ENCODE measurements around the gene TDRD7. TPM values are rescaled to one million over a fixed set of nuclear protein-coding genes. Genes with fewer than 3 reads are reported as not detected.
A peak's percentile ranks its signal among the peaks of the same experiment; 100 is the strongest.

Gene TDRD7
- total RNA-seq, 3 donors from 2014 or later: 31.1 to 36.6 (median 33.4) TPM

DNA sequence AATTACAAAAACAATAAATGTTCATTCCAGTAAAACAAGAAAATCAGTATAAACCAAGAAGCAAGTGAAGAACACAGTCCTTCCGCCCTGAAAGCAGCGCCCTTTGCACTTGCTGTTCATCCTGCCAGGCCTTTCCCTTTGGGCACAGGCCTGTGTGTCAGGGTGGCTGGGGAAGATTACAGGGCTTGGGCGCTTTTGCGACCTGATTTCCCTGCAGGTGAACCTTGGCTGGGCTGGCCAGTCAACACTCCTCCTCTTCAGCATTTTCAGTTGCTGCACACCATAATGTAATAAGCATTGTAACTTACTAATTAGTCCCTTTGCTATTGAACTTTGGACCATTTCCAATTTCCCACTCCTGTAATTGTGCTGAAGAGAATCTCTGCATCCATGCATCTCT is 38.6 kb upstream of the TDRD7 start:
- peak; percentile 88 for ATAC-seq
- H3K9me3 ChIP-seq: no peaks in the 10 kb centered on the region
- H3K36me3 ChIP-seq (ENCODE audit: low read depth): no peaks in the 10 kb centered on the region
- H3K4me1 ChIP-seq (ENCODE audit: low read depth): peaks cover 3% of the 10 kb centered on the region
- peak in 2 of 3 donors; percentile 28 to 44 for DNase-seq
- H3K4me3 ChIP-seq: no peak overlapping the region
- TF ChIP-seq, protein P1, sequence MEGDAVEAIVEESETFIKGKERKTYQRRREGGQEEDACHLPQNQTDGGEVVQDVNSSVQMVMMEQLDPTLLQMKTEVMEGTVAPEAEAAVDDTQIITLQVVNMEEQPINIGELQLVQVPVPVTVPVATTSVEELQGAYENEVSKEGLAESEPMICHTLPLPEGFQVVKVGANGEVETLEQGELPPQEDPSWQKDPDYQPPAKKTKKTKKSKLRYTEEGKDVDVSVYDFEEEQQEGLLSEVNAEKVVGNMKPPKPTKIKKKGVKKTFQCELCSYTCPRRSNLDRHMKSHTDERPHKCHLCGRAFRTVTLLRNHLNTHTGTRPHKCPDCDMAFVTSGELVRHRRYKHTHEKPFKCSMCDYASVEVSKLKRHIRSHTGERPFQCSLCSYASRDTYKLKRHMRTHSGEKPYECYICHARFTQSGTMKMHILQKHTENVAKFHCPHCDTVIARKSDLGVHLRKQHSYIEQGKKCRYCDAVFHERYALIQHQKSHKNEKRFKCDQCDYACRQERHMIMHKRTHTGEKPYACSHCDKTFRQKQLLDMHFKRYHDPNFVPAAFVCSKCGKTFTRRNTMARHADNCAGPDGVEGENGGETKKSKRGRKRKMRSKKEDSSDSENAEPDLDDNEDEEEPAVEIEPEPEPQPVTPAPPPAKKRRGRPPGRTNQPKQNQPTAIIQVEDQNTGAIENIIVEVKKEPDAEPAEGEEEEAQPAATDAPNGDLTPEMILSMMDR (IDR thresholded peaks at IDR 0.05): no peak
- intact Hi-C loops (cut with DNase I, micrococcal nuclease): no loop called here

DNA sequence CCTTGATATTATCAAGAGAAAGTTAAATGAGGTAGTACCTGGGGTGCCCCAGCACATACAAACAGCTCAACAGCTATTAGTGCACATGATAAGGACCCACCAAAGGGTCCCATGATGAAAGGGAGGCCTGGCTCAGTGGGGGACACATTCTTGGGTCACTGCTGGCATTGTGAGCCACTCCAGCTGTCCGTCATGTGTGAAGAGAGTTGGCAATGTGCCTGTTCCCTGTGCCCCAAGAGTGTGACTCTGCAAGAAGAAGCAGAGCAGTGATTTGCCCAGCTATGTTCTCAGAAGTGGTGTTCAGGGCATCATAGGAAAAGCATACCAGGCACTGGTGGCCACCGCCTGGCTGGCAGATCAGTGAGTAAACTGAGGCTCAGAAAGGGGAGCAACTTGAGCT is 37.1 kb upstream of the TDRD7 start:
- intact Hi-C loops (cut with DNase I, micrococcal nuclease): no loop called here
- Histone ChIP-seq H3K4me1 (ENCODE audit: low read depth) (peaks cover 3% of the 10 kb centered on the region), H3K9me3 (no peaks in the 10 kb centered on the region), H3K4me3 (no peak overlapping the region), H3K36me3 (ENCODE audit: low read depth) (no peaks in the 10 kb centered on the region)
- DNase-seq: no peak
- TF ChIP-seq, protein P1 (IDR thresholded peaks at IDR 0.05): no peak
- ATAC-seq: no peak

DNA sequence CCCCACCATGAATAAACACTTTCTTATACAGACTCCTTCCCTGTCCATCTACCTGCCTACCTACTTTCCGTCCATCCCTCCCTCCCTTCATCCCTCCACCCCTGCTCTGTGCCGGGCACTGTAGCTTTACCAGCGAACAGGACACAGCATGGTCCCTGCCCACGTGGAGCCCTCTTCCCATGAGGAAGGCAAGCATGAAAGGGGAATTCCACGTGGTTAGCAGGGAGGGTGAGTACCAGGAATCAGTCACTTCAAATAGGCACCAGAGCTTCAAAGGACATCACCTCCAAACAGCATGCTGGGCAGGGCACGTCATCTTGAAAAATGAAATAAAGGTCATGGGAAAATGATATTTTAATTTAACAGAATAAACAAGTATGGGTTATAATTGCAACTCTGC is 35.0 kb upstream of the TDRD7 start:
- no peak for ATAC-seq
- H3K4me1 ChIP-seq (ENCODE audit: low read depth): peaks cover 3% of the 10 kb centered on the region
- no peak for DNase-seq
- H3K4me3 ChIP-seq: no peak overlapping the region
- H3K9me3 ChIP-seq: no peaks in the 10 kb centered on the region
- H3K36me3 ChIP-seq (ENCODE audit: low read depth): no peaks in the 10 kb centered on the region
- intact Hi-C loops (cut with DNase I, micrococcal nuclease): no loop called here
- TF ChIP-seq, protein P1 (IDR thresholded peaks at IDR 0.05): no peak

- ATAC-seq (peak; percentile 62), DNase-seq (no peak)
- no peak overlapping the region for H3K4me3 ChIP-seq
- H3K36me3 ChIP-seq (ENCODE audit: low read depth): no peaks in the 10 kb centered on the region
- TF ChIP-seq, protein P1 (IDR thresholded peaks at IDR 0.05): no peak
- peaks cover 17% of the 10 kb centered on the region for H3K4me1 ChIP-seq (ENCODE audit: low read depth)
- no peaks in the 10 kb centered on the region for H3K9me3 ChIP-seq
- intact Hi-C loops (cut with DNase I, micrococcal nuclease): no loop called here
Measured at GRCh38 chr9:97382099-97382718, 29.7 kb upstream of the TDRD7 start.

DNA sequence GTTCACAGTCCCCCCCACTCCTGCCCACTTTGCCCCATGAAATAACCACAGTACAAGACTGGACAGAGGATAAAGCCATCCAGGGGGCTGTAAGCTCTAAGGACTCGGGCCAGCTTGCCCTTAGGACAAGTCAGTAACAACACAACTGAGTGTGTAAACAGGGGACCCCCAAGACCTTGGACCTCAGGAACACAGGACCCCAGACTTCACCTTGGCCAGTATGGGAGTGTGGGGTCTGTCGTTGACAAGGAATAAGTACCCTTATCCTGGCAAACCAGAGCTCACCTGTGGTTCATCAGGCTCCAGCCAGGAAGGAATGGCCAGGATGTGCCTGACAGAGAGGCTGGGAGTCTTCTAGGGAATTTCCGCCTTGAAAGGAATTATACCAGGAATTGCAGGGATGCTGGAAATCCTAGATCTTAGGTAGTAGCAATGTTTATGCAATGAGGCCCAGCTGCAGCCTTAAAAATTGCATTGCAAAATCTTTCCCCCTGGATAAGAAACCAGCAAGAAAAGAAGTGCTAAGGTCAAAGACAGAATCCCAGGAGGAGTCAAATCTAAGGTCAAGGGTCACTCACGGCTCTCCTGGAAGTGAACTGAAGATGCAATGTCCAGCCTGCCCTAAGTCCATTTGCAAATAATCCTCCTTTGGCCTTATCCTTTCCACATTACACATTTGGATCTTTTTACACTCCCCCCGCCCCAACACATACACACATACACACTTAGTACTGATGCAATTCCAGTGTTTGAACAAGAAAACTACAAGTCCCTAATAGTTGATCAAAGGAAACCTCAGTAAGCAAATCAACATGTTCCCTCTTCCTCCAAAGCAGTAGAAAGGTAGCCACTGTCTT is 27.3 kb upstream of the TDRD7 start:
- TF ChIP-seq, protein P1 (IDR thresholded peaks at IDR 0.05): no peak
- Histone ChIP-seq H3K4me1 (ENCODE audit: low read depth) (peaks cover 17% of the 10 kb centered on the region), H3K4me3 (no peak overlapping the region), H3K9me3 (no peaks in the 10 kb centered on the region), H3K36me3 (ENCODE audit: low read depth) (no peaks in the 10 kb centered on the region)
- intact Hi-C loops (cut with DNase I, micrococcal nuclease): no loop called here
- no peak for ATAC-seq
- no peak for DNase-seq

Measured in mucosa of descending colon (tissue), 3 donors.